OCI-LY3 (cell line): ENCODE results near the gene FSTL4.

ENCODE experiments used
- H2AFZ ChIP-seq: fragments of 200-600, 300-600 bp; shearing (Covaris generic); 2 replicates; pipeline ENCODE4 v1.6.0; 2014; ENCODE audit warnings: antibody characterized with exemption, low read depth, low read length
- H3K27ac ChIP-seq: fragments of 200-600, 300-600 bp; sonication (generic); 2 replicates; pipeline ENCODE4 v1.5.1; 2014; ENCODE audit warnings: mild to moderate bottlenecking, low read length, moderate library complexity, mixed read lengths
- H3K27me3 ChIP-seq: fragments of 200-600, 300-600 bp; sonication (generic); 2 replicates; pipeline ENCODE4 v1.6.1; 2014; ENCODE audit warnings: low read depth, low read length, mixed read lengths
- H3K36me3 ChIP-seq: fragments of 200-600, 300-600 bp; sonication (generic); replicated peaks from 2 replicates; pipeline ENCODE3; 2014; ENCODE audit warnings: low read depth, low read length, mixed read lengths
- H3K4me1 ChIP-seq: fragments of 300-600, 200-600 bp; sonication (generic); 2 replicates; pipeline ENCODE4 v1.6.1; 2014; ENCODE audit warnings: low read length, mixed read lengths
- H3K4me2 ChIP-seq: fragments of 200-600, 300-600 bp; sonication (generic); 2 replicates; pipeline ENCODE4 v1.6.1; 2014; ENCODE audit warnings: low read length, mixed read lengths
- H3K4me3 ChIP-seq: fragments of 300-600, 200-600 bp; sonication (generic); 2 replicates; pipeline ENCODE4 v1.5.1; 2014; ENCODE audit warnings: antibody characterized with exemption, mild to moderate bottlenecking, low read length, moderate library complexity
- H3K79me2 ChIP-seq: fragments of 300-600, 200-600 bp; shearing (Covaris generic); 2 replicates; pipeline ENCODE4 v1.6.1; 2014; ENCODE audit warnings: mild to moderate bottlenecking, low read length, mixed read lengths
- H3K9ac ChIP-seq: fragments of 300-600, 200-600 bp; shearing (Covaris generic); 2 replicates; pipeline ENCODE4 v1.6.0; 2014; ENCODE audit warnings: mild to moderate bottlenecking, low read length, moderate library complexity
- H3K9me3 ChIP-seq: fragments of 200-600, 300-600 bp; shearing (Covaris generic); 2 replicates; pipeline ENCODE4 v1.6.1; 2014; ENCODE audit warnings: low read length, mixed read lengths; ENCODE audit not compliant: insufficient read depth
- H4K20me1 ChIP-seq: fragments of 200-600, 300-600 bp; sonication (generic); 2 replicates; pipeline ENCODE4 v1.6.1; 2016; ENCODE audit warnings: low read length, mixed read lengths; ENCODE audit not compliant: insufficient read depth
- CTCF ChIP-seq: fragments of 200-600, 300-600 bp; sonication (generic); IDR thresholded peaks from 2 replicates; pipeline ENCODE4 v1.5.1; 2014; ENCODE audit warnings: antibody characterized with exemption, low read length, low read depth
- EZH2phosphoT487 ChIP-seq: fragments of 200-600 bp; shearing (Covaris generic); IDR thresholded peaks from 2 replicates; pipeline ENCODE4 v1.6.1; 2018; ENCODE audit warnings: antibody characterized with exemption, mixed run types, low read depth

The FSTL4 gene

GRCh38 chr5:133605323-133605722, 7.0 kb downstream of the FSTL4 start:
- no peaks in the 10 kb centered on the region for H4K20me1 ChIP-seq
- no peak for TF ChIP-seq EZH2phosphoT487
- TF ChIP-seq CTCF, result no peak
- H2AFZ ChIP-seq, result no peak overlapping the region
- no peaks in the 10 kb centered on the region for H3K36me3 ChIP-seq
- no peaks in the 10 kb centered on the region for H3K27me3 ChIP-seq
- no peaks in the 10 kb centered on the region for H3K4me1 ChIP-seq
- no peak overlapping the region for H3K4me3 ChIP-seq
- H3K9ac ChIP-seq, result no peak overlapping the region
- H3K4me2 ChIP-seq, result no peak overlapping the region
- no peak overlapping the region for H3K27ac ChIP-seq
- H3K79me2 ChIP-seq, result no peaks in the 10 kb centered on the region
- H3K9me3 ChIP-seq, result no peaks in the 10 kb centered on the region

- H3K27me3 ChIP-seq, result no peaks in the 10 kb centered on the region
- no peak overlapping the region for H3K27ac ChIP-seq
- TF ChIP-seq EZH2phosphoT487 (no peak), CTCF (no peak)
- H3K4me1 ChIP-seq, result no peaks in the 10 kb centered on the region
- H3K4me2 ChIP-seq, result no peak overlapping the region
- H4K20me1 ChIP-seq, result no peaks in the 10 kb centered on the region
- no peak overlapping the region for H2AFZ ChIP-seq
- H3K9ac ChIP-seq, result no peak overlapping the region
- no peaks in the 10 kb centered on the region for H3K36me3 ChIP-seq
- no peak overlapping the region for H3K4me3 ChIP-seq
- H3K9me3 ChIP-seq, result no peaks in the 10 kb centered on the region
- H3K79me2 ChIP-seq, result no peaks in the 10 kb centered on the region
Observed at GRCh38 chr5:133603711-133604110, 8.6 kb downstream of the FSTL4 start.

- Histone ChIP-seq H3K9ac (no peak overlapping the region), H3K27ac (no peak overlapping the region)
Observed at GRCh38 chr5:133602835-133603380, 9.4 kb downstream of the FSTL4 start.

GRCh38 chr5:133599600-133599999, 12.7 kb downstream of the FSTL4 start:
- Histone ChIP-seq H3K9me3 (no peaks in the 10 kb centered on the region), H3K4me2 (no peak overlapping the region), H3K79me2 (no peaks in the 10 kb centered on the region), H3K27me3 (no peaks in the 10 kb centered on the region), H2AFZ (no peak overlapping the region), H3K9ac (no peak overlapping the region), H3K36me3 (no peaks in the 10 kb centered on the region), H3K4me3 (no peak overlapping the region), H3K27ac (no peak overlapping the region), H3K4me1 (no peaks in the 10 kb centered on the region), H4K20me1 (no peaks in the 10 kb centered on the region)
- TF ChIP-seq CTCF (no peak), EZH2phosphoT487 (no peak)

More at GRCh38 chr5:133602835-133603380, 9.4 kb downstream of the FSTL4 start:
- Histone ChIP-seq H3K4me1 (no peaks in the 10 kb centered on the region), H3K4me3 (no peak overlapping the region), H4K20me1 (no peaks in the 10 kb centered on the region), H3K36me3 (no peaks in the 10 kb centered on the region), H3K27me3 (no peaks in the 10 kb centered on the region), H3K9me3 (no peaks in the 10 kb centered on the region), H3K4me2 (no peak overlapping the region), H2AFZ (no peak overlapping the region), H3K79me2 (no peaks in the 10 kb centered on the region)
- TF ChIP-seq EZH2phosphoT487, result no peak
- no peak for TF ChIP-seq CTCF
